HL-60 (cell line): ENCODE results near the gene FBXO38.

Source experiments
- DNase-seq, 2 experiments: peaks; one replicate each; pipeline ENCODE4 v3.0.0-alpha.2; 2010 to 2020; ENCODE audit warnings: low read depth in 1 of 2, low spot score in 1 of 2
- H3K27ac ChIP-seq: fragments of 250-450 bp; sonication (Bioruptor Pico); replicated peaks from 2 replicates; pipeline ENCODE4 v1.5.1; 2020; ENCODE audit warnings: mild to moderate bottlenecking, moderate library complexity
- H3K27me3 ChIP-seq: fragments of 250-450 bp; sonication (Bioruptor Pico); 2 replicates; pipeline ENCODE4 v1.5.1; 2021; ENCODE audit warnings: mild to moderate bottlenecking, moderate library complexity; ENCODE audit not compliant: insufficient read depth, poor library complexity, severe bottlenecking
- H3K4me3 ChIP-seq: replicated peaks from 2 replicates; pipeline ENCODE4 v1.5.1; 2011; ENCODE audit warnings: mild to moderate bottlenecking, control low read depth, low read length; ENCODE audit not compliant: insufficient read depth
- GABPA ChIP-seq: IDR thresholded peaks from 2 replicates; pipeline ENCODE4 v1.6.1; 2012; ENCODE audit warnings: low read depth
- POLR2AphosphoS5 ChIP-seq: IDR thresholded peaks from 2 replicates; pipeline ENCODE4 v1.6.1; 2012; ENCODE audit warnings: low read depth
- SPI1 ChIP-seq: IDR thresholded peaks from 2 replicates; pipeline ENCODE4 v1.6.1; 2012; ENCODE audit warnings: low read depth, mild to moderate bottlenecking, borderline replicate concordance
- TF ChIP-seq, protein P1 (sequence below): IDR thresholded peaks from 2 replicates; pipeline ENCODE4 v1.6.1; 2012; ENCODE audit warnings: low read depth; ENCODE audit not compliant: insufficient replicate concordance
- TF ChIP-seq, protein P2 (sequence below): IDR thresholded peaks from one replicate; pipeline ENCODE4 v1.5.1; 2011; ENCODE audit warnings: low read length, control low read depth, inconsistent platforms; ENCODE audit not compliant: insufficient read depth

FBXO38 gene

DNA sequence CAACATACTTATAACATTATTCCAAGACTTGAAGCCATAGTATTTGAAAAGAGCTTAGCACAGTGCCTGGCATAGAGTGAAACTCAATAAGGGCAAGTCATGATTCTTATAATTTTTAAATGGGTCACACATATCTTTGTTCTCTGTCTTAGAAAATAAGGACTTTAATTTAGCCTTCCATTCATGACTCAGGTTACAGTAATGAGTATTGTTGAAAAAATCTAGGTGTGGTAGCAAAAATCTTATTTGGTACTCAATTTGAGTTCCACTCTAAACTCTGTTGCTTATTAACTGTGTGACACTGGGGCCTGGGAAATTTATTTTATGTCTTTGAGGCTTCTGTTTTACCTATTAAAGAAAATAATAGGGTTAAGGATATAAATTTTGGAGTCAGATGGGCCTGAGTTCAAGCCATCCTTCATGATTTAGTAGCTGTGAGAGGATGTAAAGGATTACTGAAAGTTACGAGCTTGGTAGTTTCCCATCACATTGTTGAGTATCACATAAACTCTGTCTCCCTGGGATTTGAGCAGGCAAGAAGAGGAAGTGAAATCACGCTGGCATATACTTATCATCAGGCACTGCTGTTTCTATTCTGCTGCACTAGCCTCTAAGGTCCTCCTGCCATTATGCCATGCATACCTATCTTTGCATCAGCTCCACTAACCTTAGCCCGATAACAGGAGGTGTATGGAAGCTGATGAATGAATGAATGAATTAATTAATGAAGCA is 46.9 kb upstream of the FBXO38 start:
- no peak overlapping the region for H3K4me3 ChIP-seq
- peak; percentile 56; the same call in 1 of the 2 replicates for TF ChIP-seq SPI1
- TF ChIP-seq, protein P1, sequence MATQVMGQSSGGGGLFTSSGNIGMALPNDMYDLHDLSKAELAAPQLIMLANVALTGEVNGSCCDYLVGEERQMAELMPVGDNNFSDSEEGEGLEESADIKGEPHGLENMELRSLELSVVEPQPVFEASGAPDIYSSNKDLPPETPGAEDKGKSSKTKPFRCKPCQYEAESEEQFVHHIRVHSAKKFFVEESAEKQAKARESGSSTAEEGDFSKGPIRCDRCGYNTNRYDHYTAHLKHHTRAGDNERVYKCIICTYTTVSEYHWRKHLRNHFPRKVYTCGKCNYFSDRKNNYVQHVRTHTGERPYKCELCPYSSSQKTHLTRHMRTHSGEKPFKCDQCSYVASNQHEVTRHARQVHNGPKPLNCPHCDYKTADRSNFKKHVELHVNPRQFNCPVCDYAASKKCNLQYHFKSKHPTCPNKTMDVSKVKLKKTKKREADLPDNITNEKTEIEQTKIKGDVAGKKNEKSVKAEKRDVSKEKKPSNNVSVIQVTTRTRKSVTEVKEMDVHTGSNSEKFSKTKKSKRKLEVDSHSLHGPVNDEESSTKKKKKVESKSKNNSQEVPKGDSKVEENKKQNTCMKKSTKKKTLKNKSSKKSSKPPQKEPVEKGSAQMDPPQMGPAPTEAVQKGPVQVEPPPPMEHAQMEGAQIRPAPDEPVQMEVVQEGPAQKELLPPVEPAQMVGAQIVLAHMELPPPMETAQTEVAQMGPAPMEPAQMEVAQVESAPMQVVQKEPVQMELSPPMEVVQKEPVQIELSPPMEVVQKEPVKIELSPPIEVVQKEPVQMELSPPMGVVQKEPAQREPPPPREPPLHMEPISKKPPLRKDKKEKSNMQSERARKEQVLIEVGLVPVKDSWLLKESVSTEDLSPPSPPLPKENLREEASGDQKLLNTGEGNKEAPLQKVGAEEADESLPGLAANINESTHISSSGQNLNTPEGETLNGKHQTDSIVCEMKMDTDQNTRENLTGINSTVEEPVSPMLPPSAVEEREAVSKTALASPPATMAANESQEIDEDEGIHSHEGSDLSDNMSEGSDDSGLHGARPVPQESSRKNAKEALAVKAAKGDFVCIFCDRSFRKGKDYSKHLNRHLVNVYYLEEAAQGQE: no peak
- no peak for DNase-seq
- H3K27me3 ChIP-seq: no peaks in the 10 kb centered on the region
- no peak overlapping the region for H3K27ac ChIP-seq

DNA sequence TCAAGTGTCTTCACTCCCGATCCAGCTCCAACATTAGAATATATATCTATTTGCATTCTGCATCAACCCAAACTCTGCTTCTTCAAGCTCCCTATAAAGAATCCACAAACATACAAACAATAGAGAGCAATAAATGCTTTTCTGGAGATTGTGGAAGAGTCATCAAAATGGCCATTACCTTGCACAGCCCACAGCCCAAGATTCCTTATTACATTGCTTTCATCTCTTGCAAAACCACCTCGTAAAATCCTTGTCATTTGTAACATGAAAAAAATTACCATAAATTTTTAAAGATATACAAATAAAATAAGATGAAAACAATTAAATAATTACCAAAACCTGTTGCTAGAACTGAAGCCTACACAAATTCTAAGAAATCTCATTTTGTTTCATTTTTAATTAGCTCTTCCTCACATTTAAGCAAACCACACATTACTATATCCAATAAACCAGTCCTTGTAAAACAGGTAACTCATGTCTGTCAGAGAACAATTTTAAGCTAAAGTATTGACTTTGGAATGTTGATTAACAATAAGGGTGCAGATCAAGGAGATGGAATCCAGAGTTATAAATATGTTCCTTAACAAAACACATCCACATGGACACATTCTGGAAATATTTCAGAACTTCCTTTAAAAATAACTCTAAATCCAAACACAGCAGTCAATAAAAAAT is 41.2 kb upstream of the FBXO38 start:
- no peak for DNase-seq
- TF ChIP-seq POLR2AphosphoS5 (no peak), GABPA (no peak), SPI1 (no peak)
- TF ChIP-seq, protein P2, sequence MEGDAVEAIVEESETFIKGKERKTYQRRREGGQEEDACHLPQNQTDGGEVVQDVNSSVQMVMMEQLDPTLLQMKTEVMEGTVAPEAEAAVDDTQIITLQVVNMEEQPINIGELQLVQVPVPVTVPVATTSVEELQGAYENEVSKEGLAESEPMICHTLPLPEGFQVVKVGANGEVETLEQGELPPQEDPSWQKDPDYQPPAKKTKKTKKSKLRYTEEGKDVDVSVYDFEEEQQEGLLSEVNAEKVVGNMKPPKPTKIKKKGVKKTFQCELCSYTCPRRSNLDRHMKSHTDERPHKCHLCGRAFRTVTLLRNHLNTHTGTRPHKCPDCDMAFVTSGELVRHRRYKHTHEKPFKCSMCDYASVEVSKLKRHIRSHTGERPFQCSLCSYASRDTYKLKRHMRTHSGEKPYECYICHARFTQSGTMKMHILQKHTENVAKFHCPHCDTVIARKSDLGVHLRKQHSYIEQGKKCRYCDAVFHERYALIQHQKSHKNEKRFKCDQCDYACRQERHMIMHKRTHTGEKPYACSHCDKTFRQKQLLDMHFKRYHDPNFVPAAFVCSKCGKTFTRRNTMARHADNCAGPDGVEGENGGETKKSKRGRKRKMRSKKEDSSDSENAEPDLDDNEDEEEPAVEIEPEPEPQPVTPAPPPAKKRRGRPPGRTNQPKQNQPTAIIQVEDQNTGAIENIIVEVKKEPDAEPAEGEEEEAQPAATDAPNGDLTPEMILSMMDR: no peak
- TF ChIP-seq, protein P1: no peak
- Histone ChIP-seq H3K27me3 (no peaks in the 10 kb centered on the region), H3K27ac (no peak overlapping the region), H3K4me3 (no peak overlapping the region)

DNA sequence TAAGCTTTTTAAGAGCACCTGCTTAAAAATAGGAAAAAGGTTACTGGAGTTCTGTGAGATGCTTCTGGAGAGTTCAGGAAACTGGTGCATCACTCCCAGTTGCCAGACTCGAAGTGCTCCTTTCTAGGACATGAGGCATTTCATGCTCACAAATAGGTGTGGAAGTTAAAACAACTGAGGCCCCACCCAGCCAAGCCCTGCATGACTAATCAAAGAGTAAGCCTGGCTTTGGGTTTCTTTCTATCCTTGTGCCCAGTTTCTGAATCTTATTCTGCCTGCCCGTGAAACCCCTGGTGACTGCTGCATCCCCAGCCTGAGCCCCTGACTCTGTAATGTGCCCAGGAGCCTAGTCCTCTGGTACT is 40.7 kb upstream of the FBXO38 start:
- no peaks in the 10 kb centered on the region for H3K27me3 ChIP-seq
- TF ChIP-seq, protein P2: no peak
- TF ChIP-seq, protein P1: no peak
- TF ChIP-seq GABPA (no peak), SPI1 (no peak), POLR2AphosphoS5 (no peak)
- H3K27ac ChIP-seq: no peak overlapping the region
- no peak overlapping the region for H3K4me3 ChIP-seq
- DNase-seq: no peak
